Measurements from ENCODE around the gene ROR1.
"Not testable (repeated sequence)": the region's sequence is repeated elsewhere in the genome, so short reads cannot be mapped to it uniquely, and the experiment has no call there.

Gene ROR1

DNA sequence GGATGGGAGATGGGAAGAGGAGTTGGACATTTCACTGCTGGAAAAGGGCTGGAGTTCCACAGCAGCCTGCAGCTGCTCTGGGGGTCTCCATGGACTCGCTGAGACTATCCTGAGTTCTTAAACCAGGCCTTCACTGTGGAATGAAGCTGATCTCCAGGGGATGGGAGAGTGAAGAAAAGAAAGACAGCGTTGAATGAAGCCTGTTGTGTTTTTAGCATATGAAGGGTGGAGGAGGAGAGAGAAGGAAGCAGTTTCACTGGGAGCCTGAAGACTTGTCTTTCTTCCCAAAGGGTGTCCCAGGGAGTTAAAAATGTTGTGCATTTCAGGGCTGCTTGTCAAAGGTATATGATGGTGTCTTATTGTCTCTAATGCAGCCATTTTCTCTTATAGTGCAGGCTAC, 9.2 kb downstream of the ROR1 start:
- TF ChIP-seq, protein P1, sequence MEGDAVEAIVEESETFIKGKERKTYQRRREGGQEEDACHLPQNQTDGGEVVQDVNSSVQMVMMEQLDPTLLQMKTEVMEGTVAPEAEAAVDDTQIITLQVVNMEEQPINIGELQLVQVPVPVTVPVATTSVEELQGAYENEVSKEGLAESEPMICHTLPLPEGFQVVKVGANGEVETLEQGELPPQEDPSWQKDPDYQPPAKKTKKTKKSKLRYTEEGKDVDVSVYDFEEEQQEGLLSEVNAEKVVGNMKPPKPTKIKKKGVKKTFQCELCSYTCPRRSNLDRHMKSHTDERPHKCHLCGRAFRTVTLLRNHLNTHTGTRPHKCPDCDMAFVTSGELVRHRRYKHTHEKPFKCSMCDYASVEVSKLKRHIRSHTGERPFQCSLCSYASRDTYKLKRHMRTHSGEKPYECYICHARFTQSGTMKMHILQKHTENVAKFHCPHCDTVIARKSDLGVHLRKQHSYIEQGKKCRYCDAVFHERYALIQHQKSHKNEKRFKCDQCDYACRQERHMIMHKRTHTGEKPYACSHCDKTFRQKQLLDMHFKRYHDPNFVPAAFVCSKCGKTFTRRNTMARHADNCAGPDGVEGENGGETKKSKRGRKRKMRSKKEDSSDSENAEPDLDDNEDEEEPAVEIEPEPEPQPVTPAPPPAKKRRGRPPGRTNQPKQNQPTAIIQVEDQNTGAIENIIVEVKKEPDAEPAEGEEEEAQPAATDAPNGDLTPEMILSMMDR (IDR thresholded peaks at IDR 0.05; ENCODE audit: insufficient read depth, low read depth, low read length, missing control alignments): no peak

GRCh38 chr1:63784083-63784482, 10.3 kb downstream of the ROR1 start:
- no peak for DNase-seq (ENCODE audit: low read depth)
- H3K4me3 ChIP-seq (ENCODE audit: low read length): no peak overlapping the region
- TF ChIP-seq, protein P1 (IDR thresholded peaks at IDR 0.05; ENCODE audit: insufficient read depth, low read depth, low read length, missing control alignments): no peak

More for the DNA sequence above, 9.2 kb downstream of the ROR1 start:
- no peak overlapping the region for H3K4me3 ChIP-seq (ENCODE audit: low read length)
- no peak for DNase-seq (ENCODE audit: low read depth)

DNA sequence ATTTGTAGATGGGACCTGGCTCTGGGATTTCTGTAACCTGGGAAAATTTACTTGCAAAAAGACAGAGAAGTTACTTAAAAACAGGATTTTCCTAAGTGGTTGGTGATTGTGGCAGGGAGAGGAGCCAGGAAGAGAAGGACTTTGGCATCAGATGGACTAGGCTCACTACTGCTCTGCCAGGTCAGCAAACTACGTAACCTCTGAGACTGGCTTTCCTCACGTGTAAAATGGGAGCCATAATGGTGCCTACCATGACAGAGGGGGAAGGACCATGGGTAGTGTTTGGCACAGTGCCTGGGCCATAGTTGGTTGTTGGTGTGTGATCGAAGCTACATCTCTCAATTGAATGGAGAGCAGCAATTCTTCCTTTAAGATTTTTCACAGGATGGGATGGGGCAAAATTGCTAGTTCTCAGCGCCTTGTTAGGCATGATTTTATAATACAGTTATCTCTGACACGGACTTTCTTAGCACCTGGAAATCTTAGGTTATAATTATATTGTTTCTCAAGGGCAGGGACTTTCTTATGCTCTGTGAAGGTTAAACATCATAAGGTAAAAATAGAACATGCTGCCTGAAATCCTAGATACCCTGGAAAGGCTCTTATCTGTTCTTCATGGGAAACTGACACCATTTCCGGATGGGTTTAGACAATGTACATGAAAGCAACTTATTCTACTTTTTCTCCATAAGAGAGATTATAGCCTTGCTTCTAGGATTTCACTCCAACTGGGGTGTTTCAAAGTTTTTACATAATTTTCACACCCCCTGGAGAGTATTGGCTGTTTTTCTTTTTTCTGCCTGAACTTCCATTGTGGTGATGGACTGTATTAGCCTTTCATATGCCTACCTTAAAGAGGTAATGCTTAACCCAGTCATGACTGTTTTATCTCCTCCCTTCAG, 10.9 kb downstream of the ROR1 start:
- no peak for DNase-seq (ENCODE audit: low read depth)
- TF ChIP-seq, protein P1 (IDR thresholded peaks at IDR 0.05; ENCODE audit: insufficient read depth, low read depth, low read length, missing control alignments): no peak
- H3K4me3 ChIP-seq (ENCODE audit: low read length): no peak overlapping the region

DNA sequence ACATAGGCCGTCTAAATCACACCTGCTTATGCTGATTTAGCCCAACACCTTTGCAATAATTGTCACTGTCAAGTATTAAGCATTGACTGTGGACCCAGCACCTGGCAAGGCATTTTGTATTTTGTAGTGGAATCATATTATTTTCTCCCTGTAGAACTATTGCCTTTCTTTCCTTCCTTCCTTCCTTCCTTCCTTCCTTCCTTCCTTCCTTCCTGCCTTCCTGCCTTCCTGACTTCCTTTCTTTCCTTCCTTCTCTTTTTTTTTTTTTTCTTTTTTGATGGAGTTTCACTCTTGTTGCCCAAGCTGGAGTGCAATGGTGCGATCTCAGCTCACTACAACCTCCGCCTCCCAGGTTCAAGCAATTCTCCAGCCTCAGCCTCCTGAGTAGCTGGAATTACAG, 13.5 kb downstream of the ROR1 start:
- not testable (repeated sequence) for H3K4me3 ChIP-seq (ENCODE audit: low read length); DNase-seq (ENCODE audit: low read depth)

DNA sequence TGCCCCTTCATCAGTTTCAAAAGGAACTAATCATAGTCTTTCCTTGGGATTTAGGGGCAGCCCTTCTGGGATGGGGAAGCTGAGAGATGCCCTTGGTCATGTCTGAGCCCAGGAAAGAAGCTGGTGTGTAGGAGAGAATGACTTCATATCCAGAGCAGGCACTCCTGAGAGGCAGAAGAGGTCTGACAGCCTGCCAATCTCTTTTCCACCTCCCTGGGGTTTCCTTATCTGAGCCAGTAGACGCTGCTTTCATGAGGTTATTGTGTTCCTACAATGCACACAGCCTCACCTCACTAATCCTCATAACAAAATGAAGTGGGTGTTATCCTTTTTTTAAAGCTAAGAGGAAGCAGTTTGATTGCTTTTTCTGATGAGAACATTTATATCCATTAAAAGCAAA, 14.1 kb downstream of the ROR1 start:
- no peak for DNase-seq (ENCODE audit: low read depth)
- H3K4me3 ChIP-seq (ENCODE audit: low read length): no peak overlapping the region
- TF ChIP-seq, protein P1 (IDR thresholded peaks at IDR 0.05; ENCODE audit: insufficient read depth, low read depth, low read length, missing control alignments): no peak

DNA sequence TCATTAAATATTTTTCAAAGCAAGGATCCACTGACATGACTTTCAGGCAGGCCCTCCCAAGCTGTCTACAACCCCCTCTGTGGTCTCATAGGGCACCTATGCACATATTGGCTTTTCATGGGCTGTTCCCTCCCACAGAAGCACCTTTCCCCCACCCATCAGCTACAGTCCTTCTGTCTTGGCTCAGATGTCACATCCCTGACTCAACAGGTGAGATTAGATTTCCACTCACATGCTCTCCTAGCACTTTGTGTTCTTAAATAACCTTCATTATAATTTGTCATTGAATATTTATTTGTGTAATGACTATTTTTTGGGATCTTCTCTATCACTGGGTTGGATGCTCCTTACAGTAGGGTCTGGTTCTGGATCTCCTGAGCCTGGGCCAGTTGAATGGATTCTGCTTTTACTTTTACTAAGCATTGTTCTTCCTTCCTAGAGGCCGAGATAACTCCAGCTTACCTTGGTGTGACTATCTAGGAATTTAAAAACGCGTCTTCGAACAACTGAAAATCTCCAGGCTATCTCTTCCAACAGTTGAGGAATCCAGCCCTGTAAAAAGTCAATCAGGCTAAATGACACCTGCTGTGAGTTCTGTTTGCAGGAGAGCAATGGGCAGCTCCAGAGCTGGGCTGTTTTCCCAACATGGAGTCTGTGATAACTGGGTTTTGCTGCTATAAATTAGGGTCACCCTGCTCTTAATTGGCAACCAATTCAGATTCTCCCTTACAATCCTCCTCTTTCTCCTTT, 16.2 kb downstream of the ROR1 start:
- TF ChIP-seq, protein P1 (IDR thresholded peaks at IDR 0.05; ENCODE audit: insufficient read depth, low read depth, low read length, missing control alignments): no peak
- DNase-seq (ENCODE audit: low read depth): no peak
- H3K4me3 ChIP-seq (ENCODE audit: low read length): no peak overlapping the region

DNA sequence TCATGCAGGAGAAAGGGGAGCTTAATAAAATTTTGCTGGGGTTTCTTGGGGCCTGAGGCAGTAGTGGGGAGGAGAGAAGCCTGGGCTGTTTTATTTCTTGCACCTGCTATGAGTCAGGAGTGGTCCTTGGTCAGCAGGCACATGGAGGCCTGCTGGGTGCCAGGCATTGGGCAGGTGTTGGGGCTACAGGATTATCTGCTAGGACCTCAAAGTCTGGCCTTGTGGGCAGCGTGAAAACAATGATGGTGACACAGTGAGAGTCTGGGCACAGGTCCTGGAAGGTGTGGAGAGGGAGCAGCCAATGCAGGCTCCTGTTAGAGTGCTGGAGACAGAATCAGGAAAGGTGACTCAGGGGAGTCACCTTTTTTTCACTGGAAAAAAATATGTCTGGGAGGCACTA, 17.2 kb downstream of the ROR1 start:
- TF ChIP-seq, protein P1 (IDR thresholded peaks at IDR 0.05; ENCODE audit: insufficient read depth, low read depth, low read length, missing control alignments): no peak
- no peak overlapping the region for H3K4me3 ChIP-seq (ENCODE audit: low read length)
- DNase-seq (ENCODE audit: low read depth): peak; percentile 9

All from epithelial cell of esophagus (primary cell).